ENCODE results near the gene NYAP1. TPM values are rescaled to one million over a fixed set of nuclear protein-coding genes. Genes with fewer than 3 reads are reported as not detected.

The NYAP1 gene
- total RNA-seq (1 to 10 TPM; 1.1 to 1.5 (median 1.4) TPM), polyA plus RNA-seq (1 to 10 TPM in 1 of 3 donors, under 1 TPM in 1, not detected in 1; 0.23 to 1.6 TPM)

- intact Hi-C loops (cut with DNase I): loop anchor here (1.0 to 5.0 kb wide), 3 partner anchors 15 to 188 kb away; partner anchors contain the start of gene GNB2
- TF ChIP-seq EP300 (IDR thresholded peaks at IDR 0.05) (no peak), POLR2AphosphoS5 (IDR thresholded peaks at IDR 0.05) (no peak), POLR2A (IDR thresholded peaks at IDR 0.05) (no peak), CTCF (IDR thresholded peaks at IDR 0.05) (no peak)
Measured at GRCh38 chr7:100483722-100484672, at the start of gene NYAP1. TSS of gene NYAP1 (plus strand) at chr7:100483927. CDS start at chr7:100485312, 1,385 bp downstream.

DNA sequence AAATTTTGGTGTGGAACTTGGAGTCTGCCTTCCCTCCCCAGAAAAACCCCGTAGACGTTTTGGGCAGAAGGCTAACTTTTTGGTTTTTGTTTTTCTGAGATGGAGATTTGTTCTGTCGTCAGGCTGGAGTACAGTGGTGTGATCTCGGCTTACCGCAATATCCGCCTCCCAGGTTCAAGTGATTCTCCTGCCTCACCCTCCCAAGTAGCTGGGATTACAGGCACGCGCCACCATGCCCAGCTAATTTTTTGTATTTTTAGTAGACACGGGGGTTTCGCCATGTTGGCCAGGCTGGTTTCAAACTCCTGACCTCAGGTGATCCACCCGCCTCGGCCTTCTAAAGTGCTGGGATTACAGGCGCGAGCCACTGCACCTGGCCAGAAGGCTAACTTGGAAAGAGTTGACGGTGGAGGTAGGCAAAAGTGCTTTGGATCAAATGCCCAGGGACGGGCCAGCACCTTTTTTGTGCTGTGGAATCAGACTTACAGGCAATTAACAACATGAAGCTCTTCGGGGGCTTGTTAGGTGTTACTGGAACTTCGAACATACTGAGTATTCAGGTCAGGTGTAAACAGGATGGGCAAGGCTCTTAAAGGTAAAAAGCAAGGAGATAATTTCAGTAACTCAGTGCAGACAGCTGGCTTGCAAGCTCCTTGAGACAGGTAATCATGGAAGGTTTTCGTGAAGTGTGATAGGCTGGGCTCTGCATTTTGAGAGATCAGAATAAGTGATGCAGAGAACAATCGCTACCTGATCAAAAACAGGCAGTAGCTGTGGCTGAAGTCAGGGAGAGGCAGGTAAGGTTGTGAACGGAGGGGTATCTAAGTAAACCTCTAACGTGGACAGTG is 49.2 kb upstream of the NYAP1 start:
- WGBS, 2 donors: 66 to 78% methylated on average over 22 of the region's 22 CpGs
- Histone ChIP-seq H3K4me3 (peak overlapping the region in 3 of 4 donors; percentile 83 to 96 (median 92)), H3K27ac (peak overlapping the region in 3 of 4 donors; percentile 94 to 98 (median 97)), H3K4me1 (peaks cover 0 to 48% (median 41%) of the 10 kb centered on the region in 4 donors), H3K36me3 (peaks cover 8 to 27% (median 16%) of the 10 kb centered on the region in 4 donors), H3K9me3 (no peaks in the 10 kb centered on the region), H3K27me3 (no peaks in the 10 kb centered on the region)
- TF ChIP-seq POLR2A (IDR thresholded peaks at IDR 0.05): no peak
- no peak for TF ChIP-seq POLR2AphosphoS5 (IDR thresholded peaks at IDR 0.05)
- TF ChIP-seq EP300 (IDR thresholded peaks at IDR 0.05): no peak
- no peak for TF ChIP-seq CTCF (IDR thresholded peaks at IDR 0.05)
- DNase-seq: peak; percentile 55
- intact Hi-C loops (cut with DNase I): no loop called here

More at GRCh38 chr7:100483722-100484672, at the start of gene NYAP1:
- Histone ChIP-seq H3K9me3 (no peaks in the 10 kb centered on the region), H3K4me1 (peaks cover 0 to 21% (median 16%) of the 10 kb centered on the region in 4 donors), H3K36me3 (no peaks in the 10 kb centered on the region), H3K4me3 (peak within 1 kb of the TSS; percentile 25 to 73 (median 64)), H3K27me3 (no peaks in the 10 kb centered on the region), H3K27ac (peak within 1 kb of the TSS; percentile 41 to 79 (median 66))
- 22 to 23% methylated on average over 45 of the region's 45 CpGs for WGBS, 2 donors
- DNase-seq: no peak

- Histone ChIP-seq H3K4me3 (peak overlapping the region; percentile 83 to 96 (median 91)), H3K9me3 (no peaks in the 10 kb centered on the region), H3K4me1 (peaks cover 0 to 43% (median 35%) of the 10 kb centered on the region in 4 donors), H3K36me3 (peaks cover 8 to 27% (median 16%) of the 10 kb centered on the region in 4 donors), H3K27ac (peak overlapping the region; percentile 94 to 98 (median 96)), H3K27me3 (no peaks in the 10 kb centered on the region)
- TF ChIP-seq CTCF (IDR thresholded peaks at IDR 0.05) (no peak), POLR2AphosphoS5 (IDR thresholded peaks at IDR 0.05) (peak in 2 of 4 donors; percentile 40 to 44)
- intact Hi-C loops (cut with DNase I): loop anchor here (1.0 kb wide), 1 partner anchor 15 kb away; no protein-coding TSS in a partner anchor
- WGBS, 2 donors: 1 to 2% methylated on average over 81 of the region's 81 CpGs
- DNase-seq: peak; percentile 75
Measured at GRCh38 chr7:100435401-100436304, 48.1 kb upstream of the NYAP1 start.

All from sigmoid colon (tissue), 7 donors.